SKM-1 (cell line): ENCODE data around the gene PIAS4.
"Not testable (repeated sequence)": the region's sequence is repeated elsewhere in the genome, so short reads cannot be mapped to it uniquely, and the experiment has no call there.

Experiments used
- DNase-seq: peaks from one replicate; lab custom pipeline; 2025; ENCODE audit not compliant: unreplicated experiment; lab: John Stamatoyannopoulos, UW

PIAS4 gene

DNA sequence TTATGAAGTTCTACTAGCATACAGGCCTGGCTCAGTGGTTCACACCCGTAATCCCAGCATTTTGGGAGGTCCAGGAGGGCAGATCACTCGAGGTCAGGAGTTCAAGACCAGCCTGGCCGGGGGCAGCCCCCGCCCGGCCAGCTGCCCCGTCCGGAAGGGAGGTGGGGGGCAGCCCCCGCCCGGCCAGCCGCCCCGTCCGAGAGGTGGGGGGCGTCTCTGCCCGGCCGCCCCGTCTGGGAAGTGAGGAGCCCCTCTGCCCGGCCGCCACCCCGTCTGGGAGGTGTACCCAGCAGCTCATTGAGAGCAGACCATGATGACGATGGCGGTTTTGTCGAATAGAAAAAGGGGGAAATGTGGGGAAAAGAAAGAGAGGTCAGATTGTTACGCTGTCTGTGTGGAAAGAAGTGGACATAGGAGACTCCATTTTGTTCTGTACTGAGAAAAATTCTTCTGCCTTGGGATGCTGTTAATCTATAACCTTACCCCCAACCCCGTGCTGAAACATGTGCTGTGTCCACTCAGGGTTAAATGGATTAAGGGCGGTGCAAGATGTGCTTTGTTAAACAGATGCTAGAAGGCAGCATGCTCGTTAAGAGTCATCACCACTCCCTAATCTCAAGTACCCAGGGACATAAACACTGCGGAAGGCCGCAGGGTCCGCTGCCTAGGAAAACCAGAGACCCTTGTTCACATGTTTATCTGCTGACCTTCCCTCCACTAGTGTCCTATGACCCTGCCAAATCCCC lies 8.7 kb upstream of the PIAS4 start:
- DNase-seq, result not testable (repeated sequence)

DNA sequence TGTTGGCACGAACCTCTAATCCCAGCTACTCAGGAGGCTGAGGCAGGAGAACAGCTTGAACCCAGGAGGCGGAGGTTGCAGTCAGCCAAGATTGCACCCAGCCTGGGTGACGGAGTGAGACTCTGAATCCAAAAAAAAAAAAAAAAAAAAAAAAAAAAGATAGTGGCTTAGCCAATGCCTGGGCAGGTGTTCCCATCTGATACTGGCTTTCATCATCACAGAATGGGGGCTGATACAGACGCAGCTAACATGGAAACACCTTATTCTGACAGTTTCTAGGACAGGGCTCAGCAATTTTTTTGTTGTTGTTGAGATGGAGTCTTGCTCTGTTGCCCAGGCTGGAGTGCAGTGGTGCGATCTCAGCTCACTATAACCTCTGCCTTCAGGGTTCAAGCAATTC lies 6.7 kb upstream of the PIAS4 start:
- not testable (repeated sequence) for DNase-seq

DNA sequence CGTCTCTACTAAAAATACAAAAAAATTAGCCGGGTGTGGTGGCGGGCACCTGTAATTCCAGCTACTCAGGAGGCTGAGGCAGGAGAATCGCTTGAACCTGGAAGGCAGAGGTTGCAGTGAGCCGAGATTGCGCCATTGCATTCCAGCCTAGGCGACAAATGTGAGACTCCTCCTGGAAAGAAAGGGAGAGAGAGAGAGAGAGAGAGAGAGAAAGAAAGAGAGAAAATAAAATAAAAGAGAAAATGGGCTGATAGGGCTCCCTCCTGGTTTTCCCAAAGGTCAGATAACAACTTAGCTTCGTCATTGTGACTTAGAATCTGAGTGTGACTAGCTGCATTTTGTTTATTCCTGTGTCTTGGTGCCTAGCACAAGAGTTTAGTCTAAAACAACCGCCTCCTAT lies 2.1 kb upstream of the PIAS4 start:
- DNase-seq, result not testable (repeated sequence)

DNA sequence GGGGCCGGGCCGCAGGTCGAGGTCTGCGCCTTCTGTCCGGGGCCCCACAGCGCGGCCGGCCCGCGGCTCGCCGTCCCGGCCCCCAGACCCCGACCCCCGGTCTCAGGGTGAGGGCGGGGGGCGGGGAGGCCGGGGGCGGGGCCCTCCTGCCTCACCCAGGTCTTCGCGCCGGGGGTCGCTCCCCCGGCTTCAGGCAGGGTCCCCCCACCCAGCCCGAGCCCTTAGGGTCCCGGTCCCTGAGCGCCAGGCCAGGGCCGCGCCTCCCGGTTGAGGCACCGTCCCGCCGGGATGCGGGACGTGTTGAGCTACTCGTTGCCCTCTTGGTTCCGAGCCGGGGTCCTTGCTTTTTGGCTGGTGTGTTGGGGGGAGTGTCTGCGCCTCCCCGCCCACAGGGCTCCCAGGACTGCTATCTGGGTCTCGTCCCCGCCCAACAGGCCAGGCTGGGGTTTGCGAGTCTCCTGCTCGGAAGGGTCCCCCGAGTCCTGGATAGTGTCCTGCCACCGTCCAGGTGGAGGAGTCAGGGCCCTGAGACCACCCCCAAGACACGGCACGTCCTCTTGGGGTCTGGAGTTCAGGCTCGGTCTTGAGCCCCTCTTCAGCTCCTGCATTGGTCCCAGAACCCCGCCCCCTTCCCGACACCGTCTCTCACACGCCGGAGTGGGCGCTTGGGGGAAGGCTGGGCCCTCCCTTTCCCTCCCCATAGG lies 452 bp downstream of the PIAS4 start:
- DNase-seq, result no peak

DNA sequence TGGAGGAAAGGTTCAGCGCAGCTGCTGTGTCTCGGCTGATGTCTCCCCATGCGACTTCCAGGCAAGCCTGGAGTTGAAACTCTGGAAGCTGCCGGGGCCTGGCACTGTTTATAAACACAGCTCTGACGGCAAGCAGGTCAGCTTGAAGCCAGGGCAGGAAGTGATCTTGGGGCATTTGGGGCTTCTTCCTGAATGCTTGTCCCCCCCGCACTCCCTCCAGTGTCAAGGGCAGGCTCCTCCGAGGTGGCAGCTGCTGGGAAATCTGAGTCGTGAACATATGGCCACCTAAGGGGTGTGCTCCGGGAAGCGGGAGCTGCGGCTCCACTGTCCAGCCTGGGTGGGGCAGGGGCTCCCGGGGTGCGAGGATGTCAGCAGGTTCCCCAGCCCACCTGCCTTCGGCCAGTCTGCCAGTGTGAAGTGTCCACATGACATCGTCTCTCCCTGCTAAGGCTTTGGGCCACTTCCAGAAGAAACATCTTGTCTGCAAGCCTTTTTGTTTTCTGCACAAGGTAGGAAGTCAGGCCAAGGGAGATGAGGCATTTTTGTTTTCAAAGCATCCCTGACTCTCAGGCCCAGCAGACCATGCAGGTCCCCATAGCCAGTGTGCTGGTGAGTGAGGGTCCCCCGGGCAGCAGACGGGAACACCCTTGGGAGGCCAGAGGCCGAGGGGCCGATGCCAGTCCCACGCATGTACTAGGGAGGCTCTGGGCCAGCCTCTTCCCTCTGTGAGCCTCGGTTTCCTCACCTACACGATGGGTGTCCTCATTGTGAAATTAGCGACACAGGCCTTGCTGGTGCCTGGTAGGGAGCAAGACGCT lies 2.7 kb downstream of the PIAS4 start:
- no peak for DNase-seq

DNA sequence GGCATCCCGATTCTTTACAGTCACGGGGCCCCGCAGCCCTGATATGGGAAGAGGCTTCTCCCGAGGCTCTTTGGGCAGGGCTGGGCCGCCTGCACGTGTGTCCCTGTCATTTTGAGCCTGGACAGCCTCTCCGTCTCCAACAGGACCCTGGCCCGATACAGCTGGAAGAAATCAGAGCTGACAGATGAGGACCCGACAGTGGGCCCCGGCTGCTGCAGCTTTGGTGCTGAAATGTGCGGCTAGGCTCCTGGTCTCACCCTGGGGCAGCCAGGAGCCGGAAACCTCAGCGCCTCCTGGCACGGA lies 3.2 kb downstream of the PIAS4 start:
- no peak for DNase-seq

DNA sequence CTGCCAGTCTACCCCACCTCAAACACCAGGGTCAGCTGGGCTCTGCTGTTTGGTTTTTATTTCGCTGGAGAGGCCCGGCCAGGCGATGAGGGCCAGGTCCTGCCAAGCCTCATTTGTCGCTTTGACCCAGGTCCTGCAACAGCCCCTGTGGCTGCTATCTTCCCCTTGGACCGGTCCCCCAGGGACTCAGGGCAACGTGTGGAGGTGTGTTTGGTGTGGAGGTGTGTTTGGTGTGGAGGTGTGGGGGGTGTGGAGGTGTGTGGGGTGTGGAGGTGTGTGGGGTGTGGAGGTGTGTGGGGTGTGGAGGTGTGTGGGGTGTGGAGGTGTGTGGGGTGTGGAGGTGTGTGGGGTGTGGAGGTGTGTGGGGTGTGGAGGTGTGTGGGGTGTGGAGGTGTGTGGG lies 3.9 kb downstream of the PIAS4 start:
- DNase-seq, result not testable (repeated sequence)

DNA sequence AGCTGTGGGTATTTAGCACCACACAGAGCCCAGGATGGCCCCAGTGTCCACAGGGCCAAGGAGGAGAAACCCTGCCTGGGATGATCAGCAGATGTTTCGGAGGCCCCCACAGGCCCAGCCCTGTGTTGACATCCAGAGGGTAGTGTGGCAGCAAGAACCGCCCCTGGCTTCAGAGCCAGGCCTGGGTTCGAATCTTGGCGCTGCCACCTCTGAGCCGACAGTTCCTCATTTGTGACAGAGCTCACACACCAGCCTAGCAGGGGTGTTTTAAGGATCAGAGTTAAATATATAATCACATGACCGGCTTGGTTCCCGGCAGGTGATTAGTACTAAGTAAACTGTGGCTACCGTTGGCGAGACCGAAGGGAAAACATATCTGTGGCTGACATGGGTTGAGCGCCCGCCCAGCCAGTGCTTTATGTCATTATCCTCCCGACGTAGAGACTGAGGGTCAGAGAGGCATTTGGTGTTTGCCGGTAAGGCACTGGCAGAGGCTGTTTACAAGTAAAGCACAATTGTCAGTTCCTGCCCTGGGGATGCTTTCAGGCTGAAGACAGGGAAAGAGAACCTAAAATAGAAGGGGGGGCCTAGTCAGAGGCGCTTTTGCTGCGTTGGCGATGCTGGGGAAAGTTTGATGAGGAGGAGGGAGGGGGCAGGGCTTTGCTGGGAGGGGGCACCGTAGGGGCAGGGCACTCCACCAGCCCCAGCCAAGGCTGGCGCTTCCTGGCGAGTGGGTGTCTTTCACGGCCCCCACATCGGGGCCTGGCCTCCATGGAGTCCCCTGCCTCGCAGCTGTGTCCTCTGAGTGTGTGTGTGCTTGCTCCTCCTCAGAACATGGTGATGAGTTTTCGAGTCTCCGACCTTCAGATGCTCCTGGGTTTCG lies 4.8 kb downstream of the PIAS4 start:
- no peak for DNase-seq

DNA sequence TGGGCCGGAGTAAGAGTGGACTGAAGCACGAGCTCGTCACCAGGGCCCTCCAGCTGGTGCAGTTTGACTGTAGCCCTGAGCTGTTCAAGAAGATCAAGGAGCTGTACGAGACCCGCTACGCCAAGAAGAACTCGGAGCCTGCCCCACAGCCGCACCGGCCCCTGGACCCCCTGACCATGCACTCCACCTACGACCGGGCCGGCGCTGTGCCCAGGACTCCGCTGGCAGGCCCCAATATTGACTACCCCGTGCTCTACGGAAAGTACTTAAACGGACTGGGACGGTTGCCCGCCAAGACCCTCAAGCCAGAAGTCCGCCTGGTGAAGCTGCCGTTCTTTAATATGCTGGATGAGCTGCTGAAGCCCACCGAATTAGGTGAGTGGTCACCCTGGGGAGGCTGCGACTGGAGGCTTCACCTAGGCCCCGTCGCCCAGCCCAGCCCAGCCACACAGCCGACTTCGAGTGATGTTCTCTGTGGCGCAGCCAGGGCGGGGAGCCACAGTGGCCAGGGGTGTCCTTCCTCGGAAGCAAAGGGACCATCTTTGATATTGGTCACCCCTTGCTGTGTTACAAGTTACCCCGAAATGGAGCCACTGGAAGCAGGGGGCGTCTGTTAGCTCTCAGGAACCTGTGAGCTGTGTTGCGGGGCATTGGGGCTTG lies 5.6 kb downstream of the PIAS4 start:
- DNase-seq, result no peak

DNA sequence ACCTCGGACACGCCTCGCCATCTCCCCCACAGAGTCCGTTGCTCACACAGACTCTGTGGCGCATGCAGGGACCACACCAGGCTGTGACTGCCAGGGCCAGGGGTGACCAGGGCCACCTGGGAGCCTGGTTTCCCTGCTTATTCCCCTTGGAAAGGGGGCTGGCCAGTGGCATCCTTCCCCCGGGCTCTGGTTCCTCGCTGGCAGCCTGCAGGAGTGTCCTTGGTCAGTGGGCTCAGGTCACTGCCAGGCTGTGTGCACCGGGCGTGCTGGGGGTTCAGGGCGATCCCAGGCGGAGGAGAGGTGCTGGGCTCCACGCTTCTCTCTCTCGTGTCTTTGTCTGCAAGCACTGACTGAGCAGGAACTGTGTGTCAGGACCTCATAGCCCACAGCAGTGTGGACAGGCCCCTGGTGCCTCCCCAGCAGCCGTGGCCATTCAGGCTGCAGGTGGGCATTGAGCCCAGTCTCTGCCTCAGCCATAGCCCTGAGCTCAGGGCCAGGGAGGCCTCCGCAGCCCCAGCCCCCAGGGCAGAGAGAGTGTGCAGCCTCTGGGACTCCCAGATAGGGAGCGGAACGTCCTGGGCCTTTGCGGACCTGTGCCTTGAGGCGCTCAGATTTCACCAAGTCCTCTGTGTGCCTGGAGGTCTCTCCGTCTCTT lies 6.5 kb downstream of the PIAS4 start:
- DNase-seq, result no peak

DNA sequence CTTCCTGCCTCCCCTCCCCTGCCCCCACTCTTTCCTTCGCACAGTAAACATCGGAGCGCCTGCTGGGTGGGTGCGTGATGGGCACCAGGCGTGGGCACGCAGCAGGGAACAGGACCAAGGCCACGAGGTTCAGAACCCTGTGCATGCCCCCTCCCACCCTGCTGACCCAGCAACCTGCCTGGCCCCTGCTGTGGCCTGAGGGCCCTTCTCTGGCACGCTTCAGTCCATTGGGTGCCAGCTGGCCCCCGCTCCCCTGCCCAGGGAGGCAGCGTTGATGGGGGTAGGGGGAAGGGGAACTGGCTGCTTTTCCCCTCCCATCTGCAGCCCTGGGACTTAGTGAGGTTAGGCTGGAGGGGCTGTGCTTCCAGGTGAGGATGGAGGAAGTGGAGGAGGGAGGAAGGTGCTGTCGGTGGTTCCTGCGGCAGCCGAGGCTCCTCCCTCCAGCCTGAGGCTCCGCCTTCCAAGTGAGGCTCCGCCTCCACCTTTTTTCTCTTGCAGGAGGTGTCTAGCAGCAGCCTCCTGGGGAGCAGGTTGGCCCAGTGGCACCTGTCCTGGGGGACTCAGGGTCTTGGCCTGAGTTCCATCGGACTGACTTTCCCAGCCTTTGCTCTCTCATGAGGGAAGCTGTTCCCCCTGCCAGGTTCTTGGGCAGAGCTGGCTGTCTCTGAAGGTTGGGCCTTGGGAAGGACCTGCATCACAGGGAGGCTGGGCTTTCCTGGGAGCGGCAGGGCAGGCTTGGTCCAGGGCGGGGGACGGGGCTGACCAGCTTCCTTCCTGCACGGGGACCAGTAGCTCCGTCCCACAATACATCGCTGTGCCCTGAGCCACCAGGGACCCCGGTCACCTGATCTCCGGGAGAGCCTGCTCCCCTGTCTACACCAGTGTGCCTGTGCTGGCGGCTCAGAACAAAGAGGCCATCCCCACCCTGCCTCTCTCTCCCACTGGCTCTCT lies 7.3 kb downstream of the PIAS4 start:
- DNase-seq, result no peak

DNA sequence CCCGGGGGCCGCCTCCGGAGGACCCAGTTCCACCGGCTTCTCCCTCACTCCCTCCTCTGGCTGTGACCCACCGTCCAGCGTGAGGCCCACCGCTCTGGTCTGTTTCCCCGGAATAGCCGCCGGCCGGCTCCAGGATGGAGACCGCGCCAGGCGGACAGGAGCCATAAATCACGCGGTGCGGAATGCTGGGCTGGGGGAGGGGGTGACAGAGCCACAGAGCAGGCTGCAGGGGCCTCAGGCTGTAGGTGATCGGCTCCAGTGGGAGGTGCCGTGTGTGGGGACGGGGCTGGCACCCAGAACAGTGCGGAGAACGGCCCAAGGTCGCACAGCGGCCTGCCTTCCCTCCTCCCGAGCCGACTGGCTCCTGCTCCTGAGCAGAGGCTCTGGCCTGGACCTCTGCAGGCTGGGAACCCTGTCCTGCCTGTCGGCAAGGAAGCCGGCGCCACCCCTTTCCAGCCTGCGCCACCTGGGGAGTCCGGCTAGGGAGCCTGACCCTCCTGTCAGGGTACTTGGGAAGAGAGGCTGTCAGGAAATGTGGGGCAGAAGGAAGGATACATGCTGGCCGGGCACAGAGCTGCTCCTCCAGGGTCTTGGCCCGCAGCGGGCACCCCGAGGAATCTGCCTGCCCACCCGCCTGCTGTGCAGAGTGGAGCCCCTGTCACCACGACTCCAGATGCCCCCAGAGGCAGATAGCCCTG lies 8.3 kb downstream of the PIAS4 start:
- DNase-seq, result no peak

DNA sequence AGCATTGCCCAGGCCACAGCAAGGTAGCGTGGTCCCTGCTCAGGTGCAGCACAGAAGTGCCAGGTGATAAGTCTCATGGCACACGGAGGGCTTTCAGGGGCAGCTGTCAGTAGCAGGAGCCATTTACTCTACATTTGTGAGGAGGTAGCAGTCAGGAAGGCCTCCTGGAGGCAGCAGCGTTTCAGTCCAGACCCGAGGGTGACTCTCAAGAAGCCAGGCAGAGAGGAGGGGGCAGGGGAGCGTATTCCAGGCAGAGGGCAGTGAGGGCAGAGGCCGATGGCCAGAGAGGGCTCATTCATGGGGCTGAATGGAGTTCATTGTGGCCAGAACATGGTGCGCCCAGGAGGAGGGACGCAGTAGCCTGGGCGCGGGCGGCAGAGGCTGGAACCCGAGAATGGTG lies 8.9 kb downstream of the PIAS4 start:
- DNase-seq, result no peak

DNA sequence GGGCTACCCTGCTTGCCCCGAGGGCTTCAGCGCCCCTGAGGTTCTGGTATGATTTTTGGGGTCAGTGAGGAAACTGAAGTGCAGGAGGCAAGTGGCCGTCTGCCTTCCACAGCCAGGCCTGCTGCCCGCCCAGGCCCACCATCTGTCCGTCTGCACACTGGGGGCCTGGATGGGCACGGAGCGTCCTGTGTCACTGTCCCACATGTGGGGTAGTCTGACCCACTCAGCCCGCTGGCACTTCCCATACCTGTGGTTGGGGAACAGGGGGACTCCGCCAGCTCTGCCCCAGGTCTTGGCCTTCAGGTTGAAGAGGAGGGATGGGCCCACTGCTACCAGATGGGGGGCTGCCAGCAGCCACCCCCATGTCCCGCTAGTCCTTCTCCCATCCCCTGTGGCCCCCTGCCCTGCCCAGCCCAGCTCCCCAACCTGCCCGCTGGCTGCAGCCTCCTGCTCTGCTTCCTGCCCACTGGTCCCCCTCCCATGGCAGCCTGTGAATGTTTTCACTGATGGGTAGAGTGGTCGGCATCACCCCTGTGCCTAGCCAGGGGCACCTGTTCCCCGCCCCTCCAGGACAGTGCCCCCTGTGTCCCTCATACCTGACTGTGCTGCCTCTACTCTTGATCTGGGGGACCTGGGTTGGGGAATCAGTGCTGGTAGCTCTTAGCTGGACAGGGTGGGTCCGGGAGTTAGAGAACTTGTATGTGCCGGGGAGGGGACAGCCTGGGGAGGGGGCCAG lies 9.5 kb downstream of the PIAS4 start:
- DNase-seq, result no peak

DNA sequence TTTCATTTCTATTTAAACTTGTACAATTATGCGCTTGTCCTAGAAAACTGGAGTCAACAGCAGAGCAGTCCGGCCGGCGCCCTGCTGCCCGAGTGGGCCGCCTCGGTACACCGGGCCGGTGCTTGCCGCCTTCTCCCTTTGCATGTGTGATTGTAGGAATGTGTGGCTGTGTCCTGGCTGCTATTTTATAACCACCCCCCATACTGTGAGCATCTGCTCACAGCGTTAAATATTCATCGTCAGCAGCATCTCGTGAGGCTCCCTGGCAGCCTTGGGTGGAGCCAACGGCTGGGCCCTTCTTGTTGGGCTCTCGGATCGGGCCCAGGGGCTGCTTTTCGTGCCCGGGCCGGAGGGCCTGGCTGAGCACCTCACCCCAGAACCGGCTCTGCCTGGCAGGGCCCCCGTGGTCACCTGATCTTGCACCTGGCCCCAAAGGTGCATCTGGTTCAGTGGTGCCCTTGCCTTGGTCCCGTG lies 10.6 kb downstream of the PIAS4 start:
- no peak for DNase-seq

DNA sequence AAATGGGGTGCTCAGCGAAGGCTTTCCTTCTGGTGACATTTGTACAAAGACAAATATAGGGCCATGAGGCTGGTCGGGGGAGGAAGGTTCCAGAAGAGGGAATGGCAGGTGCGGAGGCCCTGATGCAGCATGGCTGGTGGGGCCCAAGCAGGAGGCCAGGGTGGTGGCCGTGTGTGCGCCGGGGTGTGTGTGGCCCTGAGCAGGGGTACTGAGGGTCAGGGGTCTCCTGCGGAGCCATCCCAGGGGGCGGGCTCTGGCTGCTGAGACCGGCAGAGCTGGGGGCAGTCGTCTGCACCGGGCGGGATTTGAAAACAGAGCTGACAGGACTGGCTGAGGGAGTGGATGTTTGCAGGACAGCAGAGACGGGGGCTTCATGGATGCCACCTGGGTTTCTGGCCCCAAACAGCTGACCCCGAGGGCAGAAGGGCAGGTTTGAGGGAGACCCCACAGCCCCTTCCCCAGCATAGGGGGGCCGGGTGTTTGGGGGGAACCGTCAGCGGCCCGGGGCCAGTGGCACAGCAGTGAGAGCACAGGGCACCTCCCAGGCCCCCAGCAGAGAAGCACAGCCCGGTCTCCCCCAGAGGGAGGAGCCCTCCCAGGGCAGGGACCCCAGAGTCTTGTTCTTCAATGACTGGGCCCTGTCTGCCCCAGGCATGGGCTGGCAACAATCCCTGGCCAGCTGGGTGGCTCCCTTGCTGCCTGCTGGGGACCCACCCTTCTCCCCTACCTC lies 11.4 kb downstream of the PIAS4 start:
- DNase-seq, result no peak

DNA sequence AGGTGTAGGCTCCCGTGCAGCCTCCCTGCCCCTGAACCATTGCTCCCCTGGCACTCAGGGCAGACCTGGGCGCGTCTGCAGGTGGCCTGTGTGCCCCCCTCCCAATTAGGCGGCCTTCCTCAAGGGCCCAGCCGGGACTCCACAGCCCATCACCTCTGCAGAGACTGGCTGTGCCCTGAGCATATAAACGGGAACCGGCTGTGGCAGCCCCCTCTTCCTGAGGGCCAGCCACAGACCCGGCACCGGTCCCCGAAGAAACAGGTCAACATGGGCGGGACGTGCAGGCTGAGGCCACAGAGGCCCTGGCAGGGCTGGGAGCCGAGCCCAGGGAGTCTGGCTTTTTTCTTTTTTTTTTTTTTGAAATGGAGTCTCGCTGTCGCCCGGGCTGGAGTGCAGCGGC lies 12.0 kb downstream of the PIAS4 start:
- DNase-seq, result no peak
